HCT116 (cell line): ENCODE data around the gene NCAPG. TPM values are rescaled to one million over a fixed set of nuclear protein-coding genes. Genes with fewer than 3 reads are reported as not detected.
"Not testable (repeated sequence)": the region's sequence is repeated elsewhere in the genome, so short reads cannot be mapped to it uniquely, and the experiment has no call there.

ENCODE experiments used
- ATAC-seq: fragments of 200-7000 bp; cut with Tn5 transposase; 2 replicates; pipeline ENCODE4 v1.9.1; 2020; ENCODE audit warnings: mild to moderate bottlenecking, moderate library complexity
- BruUV-seq: library from RNA; stranded (reverse); fragments of 400-500 nt; replicated peaks from 2 replicates; lab custom pipeline; 2021; lab: Mats Ljungman, UMichigan
- CTCF ChIA-PET: fragments of 300-600 bp; sonication (Branson Sonifier 250); formaldehyde crosslinking; loops from one replicate; lab custom pipeline; 2021; ENCODE audit warnings: antibody characterized with exemption; lab: Charles Lee
- POLR2A ChIA-PET: fragments of 300-600, 350-600 bp; sonication (Branson Sonifier 250); formaldehyde crosslinking; loops from one replicate; lab custom pipeline; 2021; ENCODE audit warnings: antibody characterized with exemption; lab: Charles Lee
- RAD21 ChIA-PET, 2 experiments: fragments of 300-600 bp; sonication (Branson Sonifier 250); formaldehyde crosslinking; loops; one replicate each; lab custom pipeline; 2023; ENCODE audit warnings: low total read pairs in 2 of 2; ENCODE audit not compliant: uncharacterized antibody in 2 of 2, unreplicated experiment in 2 of 2, low non-redundant PET in 1 of 2; lab: Charles Lee
- DNase-seq: peaks from one replicate; pipeline ENCODE4 v3.0.0-alpha.2; 2010; ENCODE audit warnings: low read depth, low spot score
- H2AFZ ChIP-seq: fragments of 200-600 bp; shearing (Covaris generic), sonication (generic); 2 replicates; pipeline ENCODE4 v1.6.1; 2017; ENCODE audit warnings: low read depth, mixed run types, mixed read lengths, antibody characterized with exemption, low read length; ENCODE audit not compliant: poor library complexity, severe bottlenecking
- H3K27ac ChIP-seq: 2 replicates; pipeline ENCODE4 v1.5.1; 2012; ENCODE audit warnings: low read depth, low read length
- H3K27me3 ChIP-seq: fragments of 200-600 bp; sonication (generic); 2 replicates; pipeline ENCODE4 v1.6.1; 2016; ENCODE audit warnings: mixed run types, low read length, mixed read lengths; ENCODE audit not compliant: insufficient read depth
- H3K36me3 ChIP-seq, 2 experiments: fragments of 200-500 bp in 1 of 2; fragments of 200-600 bp in 1 of 2; sonication (Bioruptor generic) in 1 of 2; sonication (generic) in 1 of 2; 2 replicates each; pipeline versions ENCODE4 v1.5.1 to v1.6.1; 2014 to 2016; ENCODE audit warnings: low read length in 2 of 2, inconsistent platforms in 1 of 2, mixed read lengths in 1 of 2, mixed run types in 1 of 2; ENCODE audit not compliant: insufficient read depth in 2 of 2, control insufficient read depth in 1 of 2
- H3K4me1 ChIP-seq, 2 experiments: fragments of 200-600 bp in 1 of 2; sonication (generic) in 1 of 2; 2 replicates each; pipeline versions ENCODE4 v1.5.1 to v1.6.1; 2012 to 2017; ENCODE audit warnings: low read length in 2 of 2, inconsistent platforms in 1 of 2, mild to moderate bottlenecking in 1 of 2, mixed read lengths in 1 of 2, mixed run types in 1 of 2, moderate library complexity in 1 of 2; ENCODE audit not compliant: insufficient read depth in 2 of 2, control insufficient read depth in 1 of 2
- H3K4me2 ChIP-seq: fragments of 200-600 bp; sonication (generic); 2 replicates; pipeline ENCODE4 v1.6.1; 2017; ENCODE audit warnings: mixed run types, low read length, mixed read lengths
- H3K4me3 ChIP-seq, 2 experiments: fragments of 200-600 bp in 1 of 2; sonication (generic) in 1 of 2; replicated peaks in 1 of 2; 2 replicates each; pipeline ENCODE4 v1.5.1; 2011 to 2016; ENCODE audit warnings: low read length in 2 of 2, control low read depth in 1 of 2, low read depth in 1 of 2, mild to moderate bottlenecking in 1 of 2, mixed read lengths in 1 of 2, mixed run types in 1 of 2
- H3K79me2 ChIP-seq: fragments of 200-600 bp; sonication (generic); 2 replicates; pipeline ENCODE4 v1.6.1; 2017; ENCODE audit warnings: mild to moderate bottlenecking, mixed run types, low read length, moderate library complexity, mixed read lengths; ENCODE audit not compliant: insufficient read depth
- H3K9ac ChIP-seq: fragments of 200-600 bp; sonication (generic); 2 replicates; pipeline ENCODE4 v1.6.1; 2016; ENCODE audit warnings: low read length, mixed read lengths
- H3K9me2 ChIP-seq: fragments of 200-600 bp; sonication (generic), shearing (Covaris generic); 2 replicates; pipeline ENCODE4 v1.6.1; 2017; ENCODE audit warnings: mixed run types, mild to moderate bottlenecking, moderate library complexity; ENCODE audit not compliant: insufficient read depth
- H3K9me3 ChIP-seq, 2 experiments: fragments of 200-500 bp in 1 of 2; fragments of 200-600 bp in 1 of 2; sonication (Bioruptor generic) in 1 of 2; sonication (generic) in 1 of 2; 2 replicates each; pipeline ENCODE4 v1.6.1; 2014 to 2017; ENCODE audit warnings: low read length in 2 of 2, mixed read lengths in 2 of 2, inconsistent platforms in 1 of 2, low read depth in 1 of 2, mild to moderate bottlenecking in 1 of 2, mixed run types in 1 of 2, moderate library complexity in 1 of 2; ENCODE audit not compliant: control insufficient read depth in 1 of 2, insufficient read depth in 1 of 2
- H4K20me1 ChIP-seq: fragments of 200-600 bp; sonication (generic), shearing (Covaris generic); 2 replicates; pipeline ENCODE4 v1.6.1; 2017; ENCODE audit warnings: mixed run types, mild to moderate bottlenecking, moderate library complexity; ENCODE audit not compliant: insufficient read depth
- CEBPB ChIP-seq: IDR thresholded peaks from 2 replicates; pipeline ENCODE4 v1.6.1; 2012; ENCODE audit warnings: low read depth
- EZH2 ChIP-seq: fragments of 200-600 bp; sonication (generic); IDR thresholded peaks from 2 replicates; pipeline ENCODE4 v1.6.1; 2017; ENCODE audit warnings: antibody characterized with exemption, mixed run types
- EZH2phosphoT487 ChIP-seq: fragments of 200-600 bp; IDR thresholded peaks from 2 replicates; pipeline ENCODE4 v1.6.1; 2018; ENCODE audit warnings: antibody characterized with exemption, borderline replicate concordance
- POLR2A ChIP-seq: IDR thresholded peaks from 2 replicates; pipeline ENCODE4 v1.7.0; 2011; ENCODE audit warnings: borderline replicate concordance; ENCODE audit not compliant: insufficient read depth, insufficient read length; ENCODE audit errors: extremely low read depth
- POLR2AphosphoS5 ChIP-seq: IDR thresholded peaks from 2 replicates; pipeline ENCODE4 v1.6.1; 2011; ENCODE audit warnings: mild to moderate bottlenecking, low read depth, low read length, moderate library complexity
- RAD21 ChIP-seq: IDR thresholded peaks from 2 replicates; pipeline ENCODE4 v1.6.1; 2012; ENCODE audit warnings: low read depth, mild to moderate bottlenecking
- SIN3A ChIP-seq: IDR thresholded peaks from 2 replicates; pipeline ENCODE4 v1.6.1; 2012; ENCODE audit warnings: low read depth
- SRF ChIP-seq: IDR thresholded peaks from 2 replicates; pipeline ENCODE4 v1.6.1; 2012; ENCODE audit warnings: low read depth
- TCF7L2 ChIP-seq: IDR thresholded peaks from 2 replicates; pipeline ENCODE4 v1.7.0; 2011; ENCODE audit warnings: borderline replicate concordance, inconsistent platforms; ENCODE audit not compliant: insufficient read depth, insufficient read length; ENCODE audit errors: extremely low read depth
- ZFX ChIP-seq: fragments of 450-650 bp; IDR thresholded peaks from 2 replicates; pipeline ENCODE4 v1.6.1; 2017
- ZNF274 ChIP-seq: fragments of 200-500 bp; sonication (Bioruptor generic); IDR thresholded peaks from 2 replicates; pipeline ENCODE4 v1.6.1; 2014; ENCODE audit warnings: mild to moderate bottlenecking, low read depth, low read length, inconsistent platforms
- intact Hi-C: fragments of 100-400 bp; cut with micrococcal nuclease; formaldehyde crosslinking; loops from 2 replicates; pipeline ENCODE4 v1.10.0; 2022
- total RNA-seq: library from RNA; stranded (reverse); gene quantifications from one replicate; pipeline ENCODE4 v1.2.1, GENCODE V29; 2021; ENCODE audit not compliant: unreplicated experiment
- TF ChIP-seq, protein P1 (sequence below): IDR thresholded peaks from 2 replicates; pipeline ENCODE4 v1.6.1; 2012
- TF ChIP-seq, protein P2 (sequence below): IDR thresholded peaks from 2 replicates; pipeline ENCODE4 v1.6.1; 2012

NCAPG gene
- total RNA-seq, 1 experiment from 2014 or later = 79.4 TPM

DNA sequence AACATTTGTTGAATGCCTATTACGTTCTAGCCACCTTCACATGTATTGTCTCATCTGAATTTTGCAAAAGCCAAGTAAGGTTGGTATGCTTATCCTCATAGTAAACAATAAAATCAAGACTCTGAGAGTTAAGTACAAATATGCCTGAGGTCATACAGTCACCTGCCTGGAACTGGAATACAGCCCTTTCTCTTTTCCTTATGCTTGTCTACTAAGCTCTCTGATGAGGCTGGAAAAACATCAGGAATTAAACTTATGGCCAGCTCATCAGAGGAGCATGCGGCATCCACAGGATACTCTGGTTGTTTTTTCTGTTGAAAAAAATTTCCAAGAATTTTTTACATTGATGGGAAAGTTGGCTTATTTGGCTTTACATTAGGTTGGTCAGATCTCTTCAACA, 35.5 kb downstream of the NCAPG start (continued):
- TF ChIP-seq, protein P1, sequence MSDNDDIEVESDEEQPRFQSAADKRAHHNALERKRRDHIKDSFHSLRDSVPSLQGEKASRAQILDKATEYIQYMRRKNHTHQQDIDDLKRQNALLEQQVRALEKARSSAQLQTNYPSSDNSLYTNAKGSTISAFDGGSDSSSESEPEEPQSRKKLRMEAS = no peak
- TF ChIP-seq CEBPB (no peak), EZH2 (no peak), RAD21 (no peak), POLR2A (no peak), TCF7L2 (no peak), EZH2phosphoT487 (no peak), POLR2AphosphoS5 (no peak), SIN3A (no peak), ZFX (no peak), SRF (no peak), ZNF274 (no peak)
- TF ChIP-seq, protein P2, sequence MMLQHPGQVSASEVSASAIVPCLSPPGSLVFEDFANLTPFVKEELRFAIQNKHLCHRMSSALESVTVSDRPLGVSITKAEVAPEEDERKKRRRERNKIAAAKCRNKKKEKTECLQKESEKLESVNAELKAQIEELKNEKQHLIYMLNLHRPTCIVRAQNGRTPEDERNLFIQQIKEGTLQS = no peak
- TF ChIP-seq, all 23 proteins: peak for 0

GRCh38 chr4:17850295-17850694, 39.5 kb downstream of the NCAPG start:
- H3K9me2 ChIP-seq, H3K27ac ChIP-seq, H3K9ac ChIP-seq, POLR2A ChIA-PET, DNase-seq, intact Hi-C loops, H3K4me1 ChIP-seq, BruUV-seq, ATAC-seq, RAD21 ChIA-PET, H3K27me3 ChIP-seq, CTCF ChIA-PET, H3K4me2 ChIP-seq, H3K4me3 ChIP-seq, H3K9me3 ChIP-seq, H2AFZ ChIP-seq, H3K79me2 ChIP-seq, H4K20me1 ChIP-seq: not testable (repeated sequence)
- peaks cover 5 to 13% of the 10 kb centered on the region in 2 experiments; a peak in 2 of 4 replicates for H3K36me3 ChIP-seq
